Ishikawa (cell line): ENCODE data around the gene FKBP14.

Source experiments
- CEBPB ChIP-seq: IDR thresholded peaks from 2 replicates; pipeline ENCODE4 v1.6.1; 2012
- CREB1 ChIP-seq: IDR thresholded peaks from 2 replicates; pipeline ENCODE4 v1.6.1; 2012; ENCODE audit warnings: low read depth
- EGR1 ChIP-seq: IDR thresholded peaks from 2 replicates; pipeline ENCODE4 v1.6.1; 2012
- EP300 ChIP-seq: IDR thresholded peaks from 2 replicates; pipeline ENCODE4 v1.6.1; 2012; ENCODE audit warnings: borderline replicate concordance
- FOXM1 ChIP-seq: IDR thresholded peaks from 2 replicates; pipeline ENCODE4 v1.6.1; 2012; ENCODE audit warnings: low read depth, borderline replicate concordance
- NFIC ChIP-seq: IDR thresholded peaks from 2 replicates; pipeline ENCODE4 v1.6.1; 2012
- RAD21 ChIP-seq: IDR thresholded peaks from 2 replicates; pipeline ENCODE4 v1.6.1; 2012; ENCODE audit warnings: low read depth
- TAF1 ChIP-seq: IDR thresholded peaks from 2 replicates; pipeline ENCODE4 v1.6.1; 2012; ENCODE audit warnings: low read depth, mild to moderate bottlenecking
- TCF12 ChIP-seq: IDR thresholded peaks from 2 replicates; pipeline ENCODE4 v1.6.1; 2012; ENCODE audit warnings: low read depth
- TEAD4 ChIP-seq: IDR thresholded peaks from 2 replicates; pipeline ENCODE4 v1.6.1; 2012
- YY1 ChIP-seq: IDR thresholded peaks from 2 replicates; pipeline ENCODE4 v1.6.1; 2012; ENCODE audit warnings: low read depth
- ZBTB7A ChIP-seq: IDR thresholded peaks from 2 replicates; pipeline ENCODE4 v1.6.1; 2012; ENCODE audit warnings: low read depth
- TF ChIP-seq, protein P1 (sequence below): IDR thresholded peaks from 2 replicates; pipeline ENCODE4 v1.6.1; 2012
- TF ChIP-seq, protein P2 (sequence below): IDR thresholded peaks from 2 replicates; pipeline ENCODE4 v1.6.1; 2012
- TF ChIP-seq, protein P3 (sequence below): IDR thresholded peaks from 2 replicates; pipeline ENCODE4 v1.6.1; 2012; ENCODE audit warnings: low read depth, mild to moderate bottlenecking

Gene FKBP14

DNA sequence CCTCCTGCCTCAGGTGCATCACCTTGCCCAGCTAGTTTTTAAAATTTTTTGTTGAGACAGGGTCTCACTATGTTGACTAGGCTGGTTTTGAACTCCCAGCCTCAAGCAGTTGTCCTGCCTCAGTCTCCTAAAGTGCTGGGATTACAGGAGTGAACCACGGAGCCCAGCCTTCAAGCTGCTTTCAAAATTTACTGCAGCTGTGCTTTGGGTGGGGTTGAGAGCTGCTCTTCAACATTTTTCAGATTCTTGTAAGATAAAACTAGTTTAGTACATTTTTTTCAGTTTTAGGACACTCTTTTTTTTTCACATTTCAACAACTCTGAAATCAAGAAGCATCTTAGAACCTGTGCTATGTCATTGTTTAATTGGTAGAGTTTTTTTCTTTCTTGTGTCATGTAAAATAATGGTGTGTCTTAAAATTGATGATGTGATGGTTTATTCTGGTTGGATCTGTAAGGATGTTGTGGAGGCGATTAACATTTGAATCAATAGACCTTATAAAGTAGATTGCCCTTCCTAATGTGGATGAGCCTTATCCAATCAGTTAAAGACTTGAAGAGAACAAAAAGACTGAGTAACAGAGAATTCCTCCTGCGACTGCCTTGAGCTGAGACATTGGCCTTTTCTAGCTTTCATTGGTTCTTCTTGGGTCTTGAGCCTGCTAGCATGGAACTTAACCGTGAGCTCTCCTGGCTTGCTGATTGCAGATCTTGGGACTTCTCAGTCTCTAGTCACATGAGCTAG, 15.2 kb upstream of the FKBP14 start:
- TF ChIP-seq YY1 = no peak
- TF ChIP-seq CREB1 = no peak
- TF ChIP-seq, protein P1, sequence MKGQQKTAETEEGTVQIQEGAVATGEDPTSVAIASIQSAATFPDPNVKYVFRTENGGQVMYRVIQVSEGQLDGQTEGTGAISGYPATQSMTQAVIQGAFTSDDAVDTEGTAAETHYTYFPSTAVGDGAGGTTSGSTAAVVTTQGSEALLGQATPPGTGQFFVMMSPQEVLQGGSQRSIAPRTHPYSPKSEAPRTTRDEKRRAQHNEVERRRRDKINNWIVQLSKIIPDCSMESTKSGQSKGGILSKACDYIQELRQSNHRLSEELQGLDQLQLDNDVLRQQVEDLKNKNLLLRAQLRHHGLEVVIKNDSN = no peak
- TF ChIP-seq CEBPB = no peak
- no peak for TF ChIP-seq TEAD4
- no peak for TF ChIP-seq TCF12
- no peak for TF ChIP-seq FOXM1
- no peak for TF ChIP-seq TAF1
- TF ChIP-seq, protein P2, sequence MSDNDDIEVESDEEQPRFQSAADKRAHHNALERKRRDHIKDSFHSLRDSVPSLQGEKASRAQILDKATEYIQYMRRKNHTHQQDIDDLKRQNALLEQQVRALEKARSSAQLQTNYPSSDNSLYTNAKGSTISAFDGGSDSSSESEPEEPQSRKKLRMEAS = no peak
- no peak for TF ChIP-seq EGR1
- TF ChIP-seq EP300 = no peak
- no peak for TF ChIP-seq NFIC
- TF ChIP-seq, protein P3, sequence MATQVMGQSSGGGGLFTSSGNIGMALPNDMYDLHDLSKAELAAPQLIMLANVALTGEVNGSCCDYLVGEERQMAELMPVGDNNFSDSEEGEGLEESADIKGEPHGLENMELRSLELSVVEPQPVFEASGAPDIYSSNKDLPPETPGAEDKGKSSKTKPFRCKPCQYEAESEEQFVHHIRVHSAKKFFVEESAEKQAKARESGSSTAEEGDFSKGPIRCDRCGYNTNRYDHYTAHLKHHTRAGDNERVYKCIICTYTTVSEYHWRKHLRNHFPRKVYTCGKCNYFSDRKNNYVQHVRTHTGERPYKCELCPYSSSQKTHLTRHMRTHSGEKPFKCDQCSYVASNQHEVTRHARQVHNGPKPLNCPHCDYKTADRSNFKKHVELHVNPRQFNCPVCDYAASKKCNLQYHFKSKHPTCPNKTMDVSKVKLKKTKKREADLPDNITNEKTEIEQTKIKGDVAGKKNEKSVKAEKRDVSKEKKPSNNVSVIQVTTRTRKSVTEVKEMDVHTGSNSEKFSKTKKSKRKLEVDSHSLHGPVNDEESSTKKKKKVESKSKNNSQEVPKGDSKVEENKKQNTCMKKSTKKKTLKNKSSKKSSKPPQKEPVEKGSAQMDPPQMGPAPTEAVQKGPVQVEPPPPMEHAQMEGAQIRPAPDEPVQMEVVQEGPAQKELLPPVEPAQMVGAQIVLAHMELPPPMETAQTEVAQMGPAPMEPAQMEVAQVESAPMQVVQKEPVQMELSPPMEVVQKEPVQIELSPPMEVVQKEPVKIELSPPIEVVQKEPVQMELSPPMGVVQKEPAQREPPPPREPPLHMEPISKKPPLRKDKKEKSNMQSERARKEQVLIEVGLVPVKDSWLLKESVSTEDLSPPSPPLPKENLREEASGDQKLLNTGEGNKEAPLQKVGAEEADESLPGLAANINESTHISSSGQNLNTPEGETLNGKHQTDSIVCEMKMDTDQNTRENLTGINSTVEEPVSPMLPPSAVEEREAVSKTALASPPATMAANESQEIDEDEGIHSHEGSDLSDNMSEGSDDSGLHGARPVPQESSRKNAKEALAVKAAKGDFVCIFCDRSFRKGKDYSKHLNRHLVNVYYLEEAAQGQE = no peak
- TF ChIP-seq RAD21 = no peak
- no peak for TF ChIP-seq ZBTB7A

DNA sequence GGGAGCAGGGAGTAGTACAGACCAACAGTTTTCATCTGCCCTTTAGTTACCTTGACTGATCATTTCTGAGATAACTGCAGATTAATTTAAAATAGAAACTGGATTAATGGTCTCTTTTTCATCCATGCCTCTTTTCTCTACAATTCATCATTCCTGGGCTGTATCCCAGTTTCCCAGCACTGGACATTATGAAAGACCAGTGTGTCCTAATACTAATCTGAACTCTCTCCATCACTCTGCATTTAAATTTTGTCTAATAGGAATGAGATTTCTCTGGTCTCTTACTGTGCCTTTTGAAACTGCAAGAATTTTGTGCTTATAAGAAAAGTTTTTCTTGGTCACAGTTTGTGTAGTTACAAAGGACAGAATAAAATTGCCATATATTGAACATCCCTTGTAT, 14.4 kb upstream of the FKBP14 start:
- TF ChIP-seq FOXM1 = no peak
- TF ChIP-seq TAF1 = no peak
- TF ChIP-seq CREB1 = no peak
- TF ChIP-seq ZBTB7A = no peak
- TF ChIP-seq EP300 = no peak
- TF ChIP-seq, protein P3 = no peak
- no peak for TF ChIP-seq CEBPB

DNA sequence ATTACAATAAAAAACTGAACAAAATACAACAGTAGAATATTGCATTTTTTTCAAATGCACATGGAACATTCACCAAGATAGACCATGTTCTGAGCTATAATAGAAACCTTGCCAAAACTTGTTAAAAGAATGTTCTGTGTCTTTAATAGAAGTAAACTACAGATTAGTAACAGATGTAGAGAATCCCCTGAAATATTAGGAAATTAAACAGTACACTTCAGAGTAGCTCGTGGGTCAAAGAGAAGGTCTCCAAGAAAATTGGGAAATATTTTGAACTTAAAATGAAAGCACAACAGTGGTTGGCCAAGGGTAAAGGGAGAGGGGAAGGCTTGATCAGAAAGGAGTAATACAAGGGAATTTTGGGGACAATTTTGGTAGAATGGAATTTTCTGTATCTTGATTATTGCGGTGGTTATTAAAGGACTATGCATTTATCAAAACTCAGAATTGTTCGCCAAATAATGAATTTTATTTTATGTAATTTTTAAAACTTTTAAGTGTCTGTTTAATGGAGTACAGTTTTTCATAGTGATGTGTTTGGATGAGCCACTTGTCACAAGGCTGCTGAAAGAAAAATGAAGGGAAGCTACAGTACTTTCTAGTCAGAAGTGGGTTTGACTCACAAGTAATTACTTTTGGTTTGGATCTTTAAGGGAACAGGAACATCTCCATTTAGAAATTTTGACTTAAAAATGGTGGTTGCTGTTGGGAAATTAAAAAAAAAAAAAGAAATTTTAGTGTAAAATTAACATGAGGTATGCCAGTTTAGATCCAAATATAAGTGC, 11.9 kb upstream of the FKBP14 start:
- TF ChIP-seq EGR1 = no peak
- no peak for TF ChIP-seq TAF1
- no peak for TF ChIP-seq CREB1
- TF ChIP-seq, protein P1 = no peak
- no peak for TF ChIP-seq NFIC
- TF ChIP-seq RAD21 = no peak
- TF ChIP-seq EP300 = no peak
- no peak for TF ChIP-seq ZBTB7A
- no peak for TF ChIP-seq CEBPB
- TF ChIP-seq, protein P3 = no peak
- no peak for TF ChIP-seq FOXM1
- TF ChIP-seq, protein P2 = no peak
- no peak for TF ChIP-seq YY1
- TF ChIP-seq TCF12 = no peak
- TF ChIP-seq TEAD4 = no peak

DNA sequence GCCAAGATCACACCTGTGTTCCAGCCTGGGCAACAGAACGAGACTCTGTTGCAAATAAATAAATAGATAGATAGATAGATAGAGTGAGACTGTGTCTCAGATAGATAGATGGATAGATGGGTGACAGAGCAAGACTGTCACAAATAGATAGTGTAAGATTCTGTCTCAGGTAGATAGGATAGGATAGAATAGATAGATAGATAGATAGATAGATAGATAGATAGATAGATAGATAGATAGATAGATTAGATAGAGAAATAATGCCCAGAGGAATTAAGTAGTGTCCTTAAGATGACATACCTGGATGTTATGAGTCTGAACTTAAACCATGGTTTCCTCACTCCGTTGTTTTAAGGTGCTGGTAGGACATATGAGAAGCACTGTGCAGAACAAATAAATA, 9.7 kb upstream of the FKBP14 start:
- TF ChIP-seq, protein P3 = no peak
- TF ChIP-seq, protein P2 = no peak
- TF ChIP-seq FOXM1 (no peak), EP300 (no peak), TCF12 (no peak), TEAD4 (no peak), ZBTB7A (no peak), EGR1 (no peak), CREB1 (no peak), NFIC (no peak), CEBPB (no peak), YY1 (no peak), RAD21 (no peak), TAF1 (no peak)
- TF ChIP-seq, protein P1 = no peak
